Measurements from ENCODE around the gene SH3BGR. TPM values are rescaled to one million over a fixed set of nuclear protein-coding genes. Genes with fewer than 3 reads are reported as not detected.
A peak's percentile ranks its signal among the peaks of the same experiment; 100 is the strongest.

Gene SH3BGR
- total and polyA plus RNA-seq, 2 of the 8 experiments (the other 6 are each of a cell fraction or from before 2014, with no cell fraction given), result 2.1 to 5.9 TPM

DNA sequence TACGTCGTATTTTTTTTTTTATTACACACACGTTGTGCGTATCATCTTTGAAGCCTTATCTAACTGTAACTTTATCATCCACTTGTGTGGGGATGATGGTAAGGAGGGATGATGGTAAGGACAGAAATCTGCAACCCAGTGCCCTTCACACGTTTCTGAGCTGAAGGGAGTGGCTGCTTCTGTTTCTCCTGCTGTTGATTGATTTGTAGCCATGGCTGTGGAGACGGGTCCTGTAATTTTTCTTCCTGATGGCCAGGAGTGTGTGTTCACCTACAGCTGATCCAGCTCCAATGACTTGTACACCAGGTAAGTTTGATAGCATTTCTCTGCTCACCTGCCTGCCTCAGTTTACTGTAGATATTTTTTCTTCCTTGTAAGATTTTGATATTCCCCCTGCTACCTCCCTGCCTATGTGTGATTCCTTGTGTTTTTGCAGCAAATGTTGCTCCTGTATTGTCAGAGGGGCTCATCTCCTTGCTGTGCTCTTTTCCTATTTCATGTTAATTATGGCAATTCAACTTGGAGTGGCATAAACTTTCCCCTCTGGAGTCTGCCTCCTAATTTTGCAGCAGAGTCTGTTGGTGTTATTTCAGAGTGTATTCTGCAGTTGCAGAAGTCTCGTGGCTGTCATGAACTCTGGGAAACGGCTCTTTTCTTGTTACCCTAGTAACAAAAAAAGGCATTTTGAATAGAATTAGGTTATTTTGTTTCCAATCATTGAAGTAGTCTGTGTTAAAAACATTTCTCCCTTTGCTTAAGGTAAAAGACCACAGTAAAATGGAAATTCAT lies 64.1 kb downstream of the SH3BGR start:
- no peaks in the 10 kb centered on the region for H3K27me3 ChIP-seq (replicated peaks in 1 of 4; ENCODE audit: control insufficient read depth in 3 of 4, extremely low read depth in 1 of 4, insufficient read depth in 3 of 4, low read length in 3 of 4)
- H3K36me3 ChIP-seq (ENCODE audit: control insufficient read depth in 2 of 4, insufficient read depth in 4 of 4, low read length in 3 of 4), result no peaks in the 10 kb centered on the region; a peak in 1 of 8 replicates
- H2AFZ ChIP-seq (ENCODE audit: low read length), result no peak overlapping the region
- H3K9me3 ChIP-seq (ENCODE audit: insufficient read depth in 2 of 2, low read depth in 1 of 2, low read length in 1 of 2), result peaks cover 0 to 2% of the 10 kb centered on the region in 2 experiments; a peak in 1 of 4 replicates
- no peak overlapping the region for H3K27ac ChIP-seq (ENCODE audit: low read depth, low read length)
- no peak overlapping the region for H2AK5ac ChIP-seq (ENCODE audit: low read depth, low read length)
- 89% methylated on average over 8 of the region's 8 CpGs; no CpG with 5 or more reads in 1 of the 2 experiments for WGBS, 2 experiments (ENCODE audit: extremely low coverage in 1 of 2, insufficient coverage in 1 of 2, insufficient read length in 1 of 2, insufficient replicate concordance in 2 of 2, low coverage in 1 of 2, low lambda C conversion rate in 2 of 2, missing lambda C conversion rate in 1 of 2)
- CTCF ChIA-PET (ENCODE audit: partially characterized antibody), result interaction anchor here (0.6 to 4.5 kb wide), 4 partner anchors 192 to 364 kb away, joined by 3 to 62 read pairs (median 4); no protein-coding TSS in a partner anchor
- H2BK12ac ChIP-seq (ENCODE audit: low read depth, low read length), result peak overlapping the region; percentile 33; the same call in 1 of the 2 replicates
- no peak overlapping the region for H3K56ac ChIP-seq (replicated peaks; ENCODE audit: insufficient read length, low read depth, low read length)
- H3K79me2 ChIP-seq (ENCODE audit: control insufficient read depth in 1 of 2, insufficient read depth in 2 of 2, low read length in 2 of 2), result no peaks in the 10 kb centered on the region
- FAIRE-seq (no peak), DNase-seq (ENCODE audit: low read depth in 1 of 2, low spot score in 2 of 2) (no peak)
- H4K20me1 ChIP-seq (replicated peaks in 1 of 2; ENCODE audit: control insufficient read depth in 1 of 2, insufficient read depth in 2 of 2, low read length in 2 of 2), result peaks cover 0 to 4% of the 10 kb centered on the region in 2 experiments
- no peak overlapping the region for H3K4me3 ChIP-seq (ENCODE audit: extremely low read depth in 1 of 4, insufficient read depth in 2 of 4, low read depth in 3 of 4, low read length in 4 of 4)
- no peak overlapping the region for H3K18ac ChIP-seq (ENCODE audit: extremely low read depth, low read length)
- H3K9ac ChIP-seq (replicated peaks in 1 of 4; ENCODE audit: extremely low read depth in 1 of 4, low read depth in 3 of 4, low read length in 3 of 4), result no peak overlapping the region
- peaks cover 6% of the 10 kb centered on the region for H3K23me2 ChIP-seq (ENCODE audit: low read depth, low read length)
- H2BK5ac ChIP-seq (ENCODE audit: low read depth, low read length), result no peak overlapping the region
- H4K5ac ChIP-seq (ENCODE audit: insufficient read length, low read depth, low read length), result no peak overlapping the region
- H2BK120ac ChIP-seq (replicated peaks; ENCODE audit: low read depth, low read length), result no peak overlapping the region
- H3K4me1 ChIP-seq (replicated peaks in 1 of 4; ENCODE audit: control insufficient read depth in 3 of 4, insufficient read depth in 4 of 4, low read length in 3 of 4), result peaks cover 0 to 5% (median 0%) of the 10 kb centered on the region in 4 experiments; a peak in 3 of 7 replicates
- no peaks in the 10 kb centered on the region for H3K79me1 ChIP-seq (ENCODE audit: low read depth, low read length)
- H3K4me2 ChIP-seq (ENCODE audit: insufficient read depth in 1 of 2, low read depth in 2 of 2, low read length in 2 of 2), result no peak overlapping the region
- peak overlapping the region; percentile 37; the same call in 1 of the 2 replicates for H2BK15ac ChIP-seq (ENCODE audit: low read length)
- H3K4ac ChIP-seq (replicated peaks; ENCODE audit: insufficient read length, low read depth, low read length), result no peak overlapping the region
- H4K91ac ChIP-seq (replicated peaks; ENCODE audit: insufficient read length, low read length), result no peak overlapping the region
- H4K8ac ChIP-seq (ENCODE audit: extremely low read depth, insufficient read depth, low read length), result no peak overlapping the region
- H3K14ac ChIP-seq (ENCODE audit: insufficient read length), result no peak overlapping the region
- H2BK20ac ChIP-seq (ENCODE audit: low read length), result peak overlapping the region; percentile 82
- POLR2A ChIA-PET (ENCODE audit: partially characterized antibody), result no interaction called here
- no peak overlapping the region for H3K23ac ChIP-seq (ENCODE audit: insufficient read length)
- TF ChIP-seq EZH2 (IDR thresholded peaks at IDR 0.05; ENCODE audit: low read depth, low read length, severe bottlenecking) (no peak), BRCA1 (IDR thresholded peaks at IDR 0.05; ENCODE audit: low read depth, low read length) (no peak), RXRA (IDR thresholded peaks at IDR 0.05; ENCODE audit: insufficient read depth, low read depth, low read length) (no peak), RNF2 (IDR thresholded peaks at IDR 0.05; ENCODE audit: borderline replicate concordance, low read depth, low read length, missing control alignments, poor library complexity, severe bottlenecking) (no peak), ASH2L (IDR thresholded peaks at IDR 0.05; ENCODE audit: low read length) (no peak), GABPA (IDR thresholded peaks at IDR 0.05; ENCODE audit: borderline replicate concordance, insufficient read depth, low read length) (no peak), KDM4A (IDR thresholded peaks at IDR 0.05; ENCODE audit: low read depth, low read length, severe bottlenecking) (no peak), CBX5 (IDR thresholded peaks at IDR 0.05; ENCODE audit: low read depth, low read length) (no peak), JUN (IDR thresholded peaks at IDR 0.05; ENCODE audit: low read depth, low read length) (no peak), SIX5 (IDR thresholded peaks at IDR 0.05; ENCODE audit: low read depth, low read length) (no peak), HDAC2 (IDR thresholded peaks at IDR 0.05; ENCODE audit: borderline replicate concordance in 1 of 2, low read depth in 2 of 2, low read length in 2 of 2) (no peak), CEBPB (IDR thresholded peaks at IDR 0.05; ENCODE audit: low read depth, low read length) (no peak)
